Subcutaneous abdominal adipose tissue (tissue), 5 donors: Measurements from ENCODE around the gene PPL.

ENCODE experiments used
- H3K27ac ChIP-seq: one replicate; pipeline ENCODE4 v1.7.0; 2013; ENCODE audit warnings: low read depth, mild to moderate bottlenecking, inconsistent platforms, low read length, moderate library complexity
- H3K27me3 ChIP-seq, 5 donors: one replicate each; pipeline ENCODE4 v1.7.0; 2013; ENCODE audit warnings: low read length in 5 of 5, inconsistent platforms in 1 of 5; ENCODE audit not compliant: control insufficient read depth in 5 of 5, insufficient read depth in 4 of 5
- H3K36me3 ChIP-seq, 5 donors: one replicate each; pipeline ENCODE4 v1.7.0; 2013; ENCODE audit warnings: low read length in 5 of 5; ENCODE audit not compliant: control insufficient read depth in 5 of 5, insufficient read depth in 5 of 5
- H3K4me1 ChIP-seq, 5 donors: one replicate each; pipeline ENCODE4 v1.7.0; 2013; ENCODE audit warnings: low read length in 5 of 5, mild to moderate bottlenecking in 3 of 5, moderate library complexity in 1 of 5; ENCODE audit not compliant: control insufficient read depth in 5 of 5, insufficient read depth in 5 of 5
- H3K4me3 ChIP-seq, 5 donors: one replicate each; pipeline ENCODE4 v1.7.0; 2013; ENCODE audit warnings: low read length in 5 of 5, low read depth in 1 of 5
- H3K9ac ChIP-seq, 5 donors: one replicate each; pipeline ENCODE4 v1.7.0; 2013; ENCODE audit warnings: low read length in 5 of 5, mild to moderate bottlenecking in 4 of 5, moderate library complexity in 3 of 5
- H3K9me3 ChIP-seq, 5 donors: one replicate each; pipeline ENCODE4 v1.7.0; 2013; ENCODE audit warnings: low read length in 5 of 5; ENCODE audit not compliant: control insufficient read depth in 5 of 5
- donor health status: healthy.
- donor health status: healthy.
- donor health status: healthy.
- donor health status: healthy.
- donor health status: healthy.

The PPL gene

GRCh38 chr16:4882633-4883285 lies 54.2 kb downstream of the PPL start:
- H3K27me3 ChIP-seq, result no peaks in the 10 kb centered on the region
- no peak overlapping the region for H3K9ac ChIP-seq
- no peaks in the 10 kb centered on the region for H3K4me1 ChIP-seq
- peaks cover 5 to 97% (median 94%) of the 10 kb centered on the region in 5 donors for H3K36me3 ChIP-seq
- no peaks in the 10 kb centered on the region for H3K9me3 ChIP-seq
- H3K4me3 ChIP-seq, result no peak overlapping the region
- no peak overlapping the region for H3K27ac ChIP-seq

GRCh38 chr16:4882000-4882632 lies 54.8 kb downstream of the PPL start:
- H3K27me3 ChIP-seq, result no peaks in the 10 kb centered on the region

DNA sequence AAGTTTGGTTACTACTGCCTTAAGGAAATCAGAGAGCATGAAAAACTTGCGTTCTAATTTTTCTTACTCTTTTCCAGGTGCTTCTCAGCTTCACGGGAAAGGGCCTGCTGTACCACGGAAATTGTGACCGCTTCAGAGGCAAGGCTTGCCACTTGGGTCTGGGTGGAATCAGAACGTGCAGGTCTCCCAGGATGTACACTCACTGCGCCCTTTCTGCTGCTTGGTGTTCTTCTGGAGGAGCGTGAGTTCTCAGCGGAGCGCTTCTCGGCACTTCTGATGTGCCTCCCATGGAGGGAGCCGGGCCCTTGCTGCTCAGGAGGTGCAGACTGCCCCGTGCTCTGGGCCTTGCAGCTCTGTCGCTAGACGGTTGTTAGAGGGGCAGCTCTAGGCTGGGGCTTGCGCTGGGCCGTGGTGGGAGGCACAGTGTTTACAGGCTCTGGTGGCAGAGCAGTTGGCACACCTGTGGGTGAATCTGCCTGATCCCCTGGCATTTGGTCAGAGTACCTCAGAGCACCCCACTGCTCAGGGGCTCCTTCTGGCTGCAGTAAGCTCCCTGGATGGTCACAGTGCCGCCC lies 56.9 kb downstream of the PPL start:
- H3K9ac ChIP-seq, result no peak overlapping the region
- H3K9me3 ChIP-seq, result no peaks in the 10 kb centered on the region
- H3K36me3 ChIP-seq, result peaks cover 5 to 97% (median 91%) of the 10 kb centered on the region in 5 donors
- no peaks in the 10 kb centered on the region for H3K4me1 ChIP-seq
- H3K27ac ChIP-seq, result no peak overlapping the region
- H3K27me3 ChIP-seq, result no peaks in the 10 kb centered on the region
- no peak overlapping the region for H3K4me3 ChIP-seq

More at GRCh38 chr16:4882000-4882632, 54.8 kb downstream of the PPL start:
- no peak overlapping the region for H3K4me3 ChIP-seq
- H3K36me3 ChIP-seq, result peaks cover 5 to 97% (median 95%) of the 10 kb centered on the region in 5 donors
- no peak overlapping the region for H3K27ac ChIP-seq
- no peak overlapping the region for H3K9ac ChIP-seq
- no peaks in the 10 kb centered on the region for H3K4me1 ChIP-seq
- H3K9me3 ChIP-seq, result no peaks in the 10 kb centered on the region

GRCh38 chr16:4879049-4879448 lies 57.9 kb downstream of the PPL start:
- no peak overlapping the region for H3K4me3 ChIP-seq
- peaks cover 5 to 97% (median 91%) of the 10 kb centered on the region in 5 donors for H3K36me3 ChIP-seq
- H3K4me1 ChIP-seq, result no peaks in the 10 kb centered on the region
- no peak overlapping the region for H3K9ac ChIP-seq
- no peaks in the 10 kb centered on the region for H3K9me3 ChIP-seq
- no peak overlapping the region for H3K27ac ChIP-seq
- no peaks in the 10 kb centered on the region for H3K27me3 ChIP-seq

DNA sequence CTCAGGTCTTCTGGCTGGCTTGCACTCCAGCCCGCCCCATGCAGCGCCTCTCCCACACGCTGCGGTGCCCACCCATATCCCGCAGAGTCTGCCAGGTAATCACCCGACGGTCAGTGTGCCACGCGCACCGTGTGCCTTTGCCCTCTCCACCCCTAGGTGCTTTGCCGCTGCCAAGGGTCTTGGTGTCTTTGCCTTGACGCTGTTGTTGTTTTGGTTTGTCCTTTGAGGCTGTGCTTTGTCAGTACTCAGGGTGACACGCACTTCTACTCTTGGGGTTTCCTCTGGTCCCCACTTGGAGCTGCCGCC lies 59.6 kb downstream of the PPL start:
- H3K9ac ChIP-seq, result no peak overlapping the region

GRCh38 chr16:4876646-4877379 lies 60.1 kb downstream of the PPL start:
- Histone ChIP-seq H3K27ac (no peak overlapping the region), H3K36me3 (peaks cover 12 to 97% (median 91%) of the 10 kb centered on the region in 5 donors)

More for the DNA sequence above, 59.6 kb downstream of the PPL start:
- H3K27ac ChIP-seq, result no peak overlapping the region
- H3K36me3 ChIP-seq, result peaks cover 8 to 97% (median 90%) of the 10 kb centered on the region in 5 donors
- H3K4me3 ChIP-seq, result no peak overlapping the region
- H3K9me3 ChIP-seq, result no peaks in the 10 kb centered on the region
- H3K27me3 ChIP-seq, result no peaks in the 10 kb centered on the region
- peaks cover 0 to 4% (median 0%) of the 10 kb centered on the region in 5 donors for H3K4me1 ChIP-seq

GRCh38 chr16:4874666-4875065 lies 62.3 kb downstream of the PPL start:
- Histone ChIP-seq H3K4me3 (no peak overlapping the region), H3K9ac (no peak overlapping the region)

More at GRCh38 chr16:4876646-4877379, 60.1 kb downstream of the PPL start:
- no peaks in the 10 kb centered on the region for H3K9me3 ChIP-seq
- H3K9ac ChIP-seq, result peak overlapping the region in 1 of 5 donors; percentile 35
- no peaks in the 10 kb centered on the region for H3K27me3 ChIP-seq
- H3K4me3 ChIP-seq, result no peak overlapping the region
- peaks cover 0 to 4% (median 0%) of the 10 kb centered on the region in 5 donors for H3K4me1 ChIP-seq

GRCh38 chr16:4873091-4873490 lies 63.9 kb downstream of the PPL start:
- Histone ChIP-seq H3K36me3 (peaks cover 8 to 94% (median 86%) of the 10 kb centered on the region in 5 donors), H3K9me3 (no peaks in the 10 kb centered on the region)

More at GRCh38 chr16:4874666-4875065, 62.3 kb downstream of the PPL start:
- Histone ChIP-seq H3K9me3 (no peaks in the 10 kb centered on the region), H3K4me1 (peaks cover 0 to 4% (median 0%) of the 10 kb centered on the region in 5 donors), H3K27ac (no peak overlapping the region), H3K36me3 (peaks cover 10 to 96% (median 89%) of the 10 kb centered on the region in 5 donors), H3K27me3 (no peaks in the 10 kb centered on the region)

DNA sequence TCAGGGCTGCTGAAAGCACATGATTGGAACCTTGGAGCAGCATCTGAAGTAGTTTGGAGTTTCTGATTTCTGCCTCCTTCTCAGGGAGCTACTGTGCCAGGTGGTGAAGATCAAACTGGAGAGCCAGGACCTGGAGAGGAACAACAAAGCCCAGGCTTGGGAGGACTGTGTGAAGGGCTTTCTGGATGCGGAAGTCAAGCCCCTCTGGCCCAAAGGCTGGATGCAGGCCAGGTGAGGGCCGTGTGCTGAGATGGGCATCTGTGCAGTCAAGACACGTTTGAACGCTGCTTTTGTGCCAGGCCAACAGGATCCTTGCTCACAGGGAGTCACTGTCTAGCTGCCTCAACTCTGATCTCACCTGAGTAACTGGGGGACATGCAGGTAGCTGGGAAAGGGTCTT lies 65.9 kb downstream of the PPL start:
- no peaks in the 10 kb centered on the region for H3K27me3 ChIP-seq
- H3K4me3 ChIP-seq, result no peak overlapping the region
- no peak overlapping the region for H3K9ac ChIP-seq
- H3K4me1 ChIP-seq, result peaks cover 0 to 4% (median 0%) of the 10 kb centered on the region in 5 donors
- H3K9me3 ChIP-seq, result no peaks in the 10 kb centered on the region
- peaks cover 8 to 87% (median 71%) of the 10 kb centered on the region in 5 donors for H3K36me3 ChIP-seq
- H3K27ac ChIP-seq, result no peak overlapping the region

More at GRCh38 chr16:4873091-4873490, 63.9 kb downstream of the PPL start:
- H3K9ac ChIP-seq, result no peak overlapping the region
- no peak overlapping the region for H3K27ac ChIP-seq
- H3K27me3 ChIP-seq, result no peaks in the 10 kb centered on the region
- H3K4me3 ChIP-seq, result no peak overlapping the region
- H3K4me1 ChIP-seq, result peaks cover 0 to 4% (median 0%) of the 10 kb centered on the region in 5 donors
